HG02759 (cell line): ENCODE measurements around the gene DSC2.
"Not testable (repeated sequence)": the region's sequence is repeated elsewhere in the genome, so short reads cannot be mapped to it uniquely, and the experiment has no call there.

ENCODE experiments used
- ATAC-seq: cut with Tn5 transposase; IDR thresholded peaks from one replicate; pipeline ENCODE4 v1.9.1; 2021; ENCODE audit warnings: mild to moderate bottlenecking, moderate library complexity; ENCODE audit not compliant: unreplicated experiment

The DSC2 gene

GRCh38 chr18:31102025-31102684 is at the start of gene DSC2:
Gene DSC2 (minus strand): TSS chr18:31102421. CDS start chr18:31101971, 450 bp downstream.
- no peak for ATAC-seq

DNA sequence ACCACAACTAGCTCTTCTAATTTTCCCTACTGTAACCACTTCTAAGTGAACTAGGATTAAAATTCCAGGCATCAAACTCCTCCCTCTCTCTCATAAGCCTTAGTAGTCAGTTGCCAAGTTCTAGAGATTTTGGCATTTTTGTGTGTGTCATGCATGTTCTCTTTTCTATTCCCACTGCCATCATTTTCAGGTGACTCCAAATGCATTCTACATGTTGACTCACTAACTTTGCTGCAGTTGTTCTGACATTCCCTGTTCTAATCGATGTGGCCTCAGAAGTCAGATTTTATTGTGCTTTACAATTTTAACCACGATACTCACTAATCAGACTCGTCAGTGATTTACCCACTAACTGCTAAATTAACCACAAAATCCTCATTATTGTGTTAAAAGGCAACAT is 47.1 kb upstream of the DSC2 start:
- no peak for ATAC-seq

DNA sequence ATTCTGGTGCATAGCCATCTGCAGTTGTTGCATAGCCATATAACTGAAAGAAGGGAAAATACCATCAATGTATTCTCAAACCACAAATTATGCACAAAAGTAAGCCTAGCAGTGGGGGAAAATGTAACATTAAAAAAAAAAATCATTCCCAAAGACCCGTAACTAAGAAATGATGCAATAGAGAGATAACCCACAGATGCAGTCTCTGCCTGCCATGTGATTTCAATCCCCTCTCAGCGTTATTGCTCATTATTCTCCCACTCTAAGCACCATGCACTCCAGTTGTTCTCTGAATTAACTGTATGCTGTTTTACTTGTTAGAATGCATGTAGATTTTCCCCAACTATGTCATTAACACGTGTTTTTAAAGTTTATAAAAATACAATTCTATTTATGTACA is 46.4 kb upstream of the DSC2 start:
- ATAC-seq = no peak

- ATAC-seq = no peak
These were observed 44.6 kb upstream of the DSC2 start for GRCh38 chr18:31146809-31147208.

- no peak for ATAC-seq
These were observed 40.8 kb upstream of the DSC2 start for GRCh38 chr18:31143025-31143424.

- ATAC-seq = no peak
These were observed 36.5 kb upstream of the DSC2 start for GRCh38 chr18:31138709-31139108.

GRCh38 chr18:31134988-31135529 is 32.8 kb upstream of the DSC2 start:
- ATAC-seq = no peak

- ATAC-seq = no peak
These were observed 27.3 kb upstream of the DSC2 start for GRCh38 chr18:31129398-31130115.

GRCh38 chr18:31125878-31126277 is 23.7 kb upstream of the DSC2 start:
- no peak for ATAC-seq

GRCh38 chr18:31123125-31123524 is 20.9 kb upstream of the DSC2 start:
- not testable (repeated sequence) for ATAC-seq

DNA sequence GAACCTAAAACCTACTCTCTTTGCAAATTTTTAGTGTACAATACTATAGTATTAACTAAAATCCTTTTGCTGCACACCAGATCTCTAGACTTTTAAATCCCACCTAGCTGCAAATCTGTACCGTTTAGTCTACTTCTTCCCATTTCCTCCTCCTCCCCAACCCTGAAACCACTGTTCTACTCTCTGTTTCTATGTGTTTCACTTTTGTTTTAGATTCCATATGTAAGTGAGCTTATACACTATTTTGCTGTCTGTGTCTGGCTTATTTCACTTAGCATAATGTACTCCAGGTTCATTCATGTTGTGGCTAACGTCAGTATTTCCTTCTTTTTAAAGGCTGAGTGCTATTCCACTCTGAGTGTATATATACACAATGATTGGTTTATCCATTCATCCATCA is 18.4 kb upstream of the DSC2 start:
- no peak for ATAC-seq

DNA sequence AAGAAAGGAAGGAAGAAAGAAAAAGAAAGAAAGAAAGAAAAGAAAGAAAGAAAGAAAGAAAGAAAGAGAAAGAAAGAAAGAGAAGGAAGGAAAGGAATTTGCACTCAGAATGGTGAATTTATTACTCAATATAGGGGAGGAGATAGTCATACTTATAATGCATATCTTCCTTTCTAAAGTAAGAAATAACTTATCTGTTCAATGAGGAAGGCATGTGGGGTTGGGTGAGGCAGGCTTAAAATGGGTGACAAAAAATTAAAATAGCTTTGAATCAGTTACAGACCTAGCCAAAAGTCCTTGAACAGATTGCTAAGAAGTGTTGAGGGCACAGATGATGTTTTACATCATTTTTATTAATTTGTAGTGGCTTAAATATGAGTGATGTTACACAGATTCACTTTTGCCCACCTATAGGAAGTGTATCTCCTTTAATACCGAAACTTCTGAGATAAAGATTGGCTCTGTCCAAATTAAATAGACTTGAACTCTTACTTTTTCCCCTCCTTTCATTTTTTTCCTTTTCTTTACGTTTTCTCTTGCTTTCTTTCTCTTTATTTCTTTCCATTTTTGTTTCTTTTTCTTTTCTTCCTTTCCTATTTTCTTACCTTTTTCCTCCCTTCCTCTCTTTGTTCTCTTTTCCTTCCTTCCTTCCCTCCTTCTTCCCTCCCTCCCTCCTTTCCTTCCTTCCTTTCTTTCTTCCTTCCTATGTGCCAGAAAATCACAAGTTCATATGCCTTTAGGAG is 14.8 kb upstream of the DSC2 start:
- no peak for ATAC-seq

GRCh38 chr18:31112804-31113203 is 10.6 kb upstream of the DSC2 start:
- ATAC-seq = no peak

DNA sequence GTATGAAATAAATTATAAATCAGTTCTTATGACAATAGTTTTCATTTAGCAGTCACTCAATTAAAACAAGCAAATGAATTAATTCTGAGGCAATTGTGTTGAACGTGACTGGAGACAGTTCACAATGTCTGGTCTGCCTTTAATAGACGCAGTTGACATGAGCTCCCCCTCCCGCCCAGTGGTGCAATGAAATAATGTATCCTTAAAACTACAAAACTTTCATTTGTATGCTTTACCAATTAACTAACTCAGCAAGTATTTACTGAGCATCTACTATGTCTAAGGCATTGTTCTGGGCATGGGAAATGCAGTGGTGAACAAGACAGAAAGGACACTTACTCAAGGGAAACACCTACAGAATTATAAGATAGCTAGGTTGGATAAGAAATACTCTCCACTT is 3.5 kb upstream of the DSC2 start:
- ATAC-seq = no peak

- no peak for ATAC-seq
These were observed 2.2 kb upstream of the DSC2 start for GRCh38 chr18:31104444-31104843.

DNA sequence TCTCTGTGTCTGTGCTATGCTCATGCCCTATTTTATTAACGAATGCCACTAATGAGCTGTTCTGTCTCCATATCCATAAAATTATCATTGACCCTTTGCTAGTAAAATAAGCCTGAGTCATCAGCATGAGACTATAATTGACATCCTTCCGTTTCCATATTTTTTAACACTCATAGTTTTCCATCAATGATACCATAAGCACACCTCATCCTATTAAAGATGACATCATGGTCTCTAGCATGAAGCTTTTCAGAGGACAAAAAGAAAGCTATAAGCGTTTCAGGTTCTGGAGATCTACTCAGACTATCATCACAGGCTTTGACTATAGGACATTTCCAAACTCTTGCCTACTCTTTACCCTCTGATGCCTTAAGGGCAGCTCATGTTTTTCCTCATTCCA is 1.2 kb upstream of the DSC2 start:
- no peak for ATAC-seq

DNA sequence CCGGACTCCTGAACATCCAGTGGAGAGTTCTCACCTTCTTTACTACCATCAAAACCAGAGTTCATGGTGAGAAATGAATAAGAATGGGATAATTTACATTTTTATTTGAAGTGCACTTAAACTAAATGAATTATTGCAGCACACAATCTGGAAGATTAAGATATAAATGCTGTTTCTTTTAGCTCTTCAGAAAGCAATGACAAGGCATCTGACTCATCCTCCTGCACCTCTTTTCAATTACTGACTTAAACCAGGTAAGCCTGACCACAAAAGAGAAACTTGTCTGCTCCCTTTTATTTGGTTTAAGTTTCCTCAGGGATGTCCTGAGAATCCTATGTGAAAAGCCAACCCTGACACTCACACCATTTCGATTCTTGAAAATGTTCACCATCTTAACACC is 720 bp upstream of the DSC2 start:
- no peak for ATAC-seq

DNA sequence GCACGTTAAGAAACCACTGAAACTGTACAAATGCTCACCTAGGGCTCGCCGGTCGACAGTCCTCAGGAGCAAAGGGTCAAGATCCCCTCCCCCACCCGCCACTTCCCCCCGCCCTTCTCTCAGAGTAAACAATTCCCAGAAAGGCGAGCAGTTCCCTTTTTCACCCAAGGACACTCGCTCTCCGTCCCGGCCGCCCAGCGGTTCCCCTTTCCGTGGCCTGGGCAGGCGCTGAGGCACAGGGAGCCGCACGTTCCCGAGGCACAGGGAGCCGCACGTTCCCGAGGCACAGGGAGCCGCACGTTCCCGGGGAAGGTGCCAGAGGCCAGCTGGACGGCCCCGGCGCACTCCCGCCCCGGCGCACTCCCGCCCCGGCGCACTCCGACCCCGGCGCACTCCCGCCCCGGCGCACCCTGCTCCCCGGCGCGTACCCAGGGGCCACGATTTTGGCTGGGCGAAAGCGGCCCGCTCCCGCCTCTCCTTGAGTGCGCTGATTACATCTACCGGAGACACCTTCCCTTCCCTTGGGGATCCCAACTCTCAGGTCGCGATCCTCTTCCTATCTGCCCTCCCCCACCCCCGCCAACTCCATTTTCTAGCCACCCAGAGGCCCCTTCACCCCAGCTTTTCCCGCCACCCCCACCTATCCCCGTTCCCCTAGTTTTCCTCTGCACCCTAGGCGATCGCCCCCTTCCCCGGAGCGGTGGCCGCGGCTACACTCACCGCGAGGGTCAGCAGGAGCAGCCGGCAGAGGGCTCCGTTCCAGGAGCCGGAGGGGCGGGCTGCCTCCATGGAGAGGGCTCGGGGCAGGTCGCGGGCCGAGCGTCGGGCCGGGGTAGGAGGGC is 817 bp downstream of the DSC2 start:
- no peak for ATAC-seq

DNA sequence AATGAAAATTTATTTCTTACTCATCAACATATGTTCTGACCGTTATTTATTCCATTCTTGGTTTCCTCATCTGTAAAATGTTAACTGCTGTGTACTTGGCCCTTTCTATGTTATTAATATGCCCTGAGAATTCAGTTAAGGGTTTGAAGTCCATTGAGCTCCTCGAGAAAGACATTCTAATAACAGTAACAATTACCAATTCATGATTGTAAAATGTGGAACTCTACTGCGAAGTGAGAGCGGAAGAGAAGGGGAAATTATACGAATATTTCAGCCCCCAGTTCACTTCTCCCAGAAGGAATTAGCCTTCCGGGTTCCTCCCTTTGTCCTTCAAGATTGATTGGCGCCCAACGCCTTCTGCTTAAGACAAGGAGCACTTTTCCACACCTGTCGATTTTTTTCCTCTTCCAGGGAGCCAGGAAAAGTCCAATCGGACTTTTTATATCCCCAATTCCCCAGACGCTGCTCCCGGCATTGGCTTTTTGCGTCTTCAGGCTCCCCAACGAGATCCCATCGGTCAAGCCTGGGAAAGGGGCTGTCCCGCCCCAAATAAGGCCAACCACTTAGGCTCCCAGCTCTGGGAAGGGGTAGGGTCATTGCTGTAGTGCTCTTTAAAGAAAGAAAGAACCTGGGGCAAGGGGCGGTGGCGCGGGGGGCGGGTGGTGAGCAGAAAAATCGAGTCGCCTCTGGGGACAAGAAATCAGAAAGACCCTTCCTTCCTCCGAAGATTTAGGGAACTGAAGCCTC is 1.6 kb downstream of the DSC2 start:
- ATAC-seq = no peak
